Activated T-cell treated with anti-CD3 and anti-CD28 coated beads for 1 hour (primary cell): Measurements from ENCODE around the gene JPT1.
"Not testable (repeated sequence)": the region's sequence is repeated elsewhere in the genome, so short reads cannot be mapped to it uniquely, and the experiment has no call there.

Experiments
- DNase-seq: peaks from one replicate; pipeline ENCODE4 v3.0.0-alpha.2; 2020; ENCODE audit warnings: low read depth

Gene JPT1

GRCh38 chr17:75154195-75155106, at the start of gene JPT1:
TSS of gene JPT1 (minus strand) at chr17:75154512. CDS start at chr17:75154397, 115 bp downstream.
- DNase-seq, result peak; percentile 97

GRCh38 chr17:75199886-75200618, 45.7 kb upstream of the JPT1 start:
- no peak for DNase-seq

GRCh38 chr17:75194879-75195278, 40.6 kb upstream of the JPT1 start:
- no peak for DNase-seq

GRCh38 chr17:75191584-75191983, 37.3 kb upstream of the JPT1 start:
- no peak for DNase-seq

GRCh38 chr17:75188614-75189013, 34.3 kb upstream of the JPT1 start:
- no peak for DNase-seq

- DNase-seq, result no peak
These were observed 29.9 kb upstream of the JPT1 start for GRCh38 chr17:75183999-75184884.

GRCh38 chr17:75182569-75183436, 28.5 kb upstream of the JPT1 start, which contains the start of gene SUMO2:
TSS of gene SUMO2 (minus strand) at chr17:75182959. CDS start at chr17:75182834, 125 bp downstream.
- DNase-seq, result peak; percentile 94

- no peak for DNase-seq
These were observed 27.9 kb upstream of the JPT1 start for GRCh38 chr17:75182319-75182568.

- DNase-seq, result peak; percentile 26
These were observed 27.5 kb upstream of the JPT1 start for GRCh38 chr17:75181608-75182318.

GRCh38 chr17:75181110-75181509, 26.8 kb upstream of the JPT1 start:
- DNase-seq, result no peak

GRCh38 chr17:75178453-75178852, 24.1 kb upstream of the JPT1 start:
- DNase-seq, result no peak

- no peak for DNase-seq
These were observed 22.3 kb upstream of the JPT1 start for GRCh38 chr17:75176625-75177024.

- no peak for DNase-seq
These were observed 20.7 kb upstream of the JPT1 start for GRCh38 chr17:75174996-75175395.

- no peak for DNase-seq
These were observed 19.2 kb upstream of the JPT1 start for GRCh38 chr17:75173526-75173925.

- no peak for DNase-seq
These were observed 14.7 kb upstream of the JPT1 start for GRCh38 chr17:75168998-75169397.

GRCh38 chr17:75164606-75165005, 10.3 kb upstream of the JPT1 start:
- not testable (repeated sequence) for DNase-seq

- DNase-seq, result no peak
These were observed 8.8 kb upstream of the JPT1 start for GRCh38 chr17:75163074-75163473.

GRCh38 chr17:75160211-75160610, 5.9 kb upstream of the JPT1 start:
- DNase-seq, result no peak

- DNase-seq, result no peak
These were observed 5.1 kb upstream of the JPT1 start for GRCh38 chr17:75159196-75160031.

- DNase-seq, result not testable (repeated sequence)
These were observed 4.2 kb upstream of the JPT1 start for GRCh38 chr17:75158480-75158879.
